SU-DHL-6 (cell line): ENCODE measurements around the gene PPFIBP2.

ENCODE experiments used
- CTCF ChIP-seq: fragments of 200-600 bp; sonication (generic); IDR thresholded peaks from one replicate; pipeline ENCODE4 v1.5.1; 2017; ENCODE audit warnings: antibody characterized with exemption, mild to moderate bottlenecking, low read length, moderate library complexity; ENCODE audit not compliant: insufficient read depth, poor library complexity, severe bottlenecking
- EZH2phosphoT487 ChIP-seq: fragments of 200-600 bp; sonication (generic), shearing (Covaris generic); conservative IDR thresholded peaks from 2 replicates; pipeline ENCODE4 v1.6.1; 2018; ENCODE audit warnings: mild to moderate bottlenecking, antibody characterized with exemption, low read length, moderate library complexity, mixed read lengths

GRCh38 chr11:7537265-7537664, 23.5 kb downstream of the PPFIBP2 start:
- TF ChIP-seq CTCF (no peak), EZH2phosphoT487 (no peak)
